ENCODE measurements around the gene YPEL2. TPM values are rescaled to one million over a fixed set of nuclear protein-coding genes. Genes with fewer than 3 reads are reported as not detected.

The YPEL2 gene
- total RNA-seq, 1 donor from 2014 or later = 19.5 TPM

DNA sequence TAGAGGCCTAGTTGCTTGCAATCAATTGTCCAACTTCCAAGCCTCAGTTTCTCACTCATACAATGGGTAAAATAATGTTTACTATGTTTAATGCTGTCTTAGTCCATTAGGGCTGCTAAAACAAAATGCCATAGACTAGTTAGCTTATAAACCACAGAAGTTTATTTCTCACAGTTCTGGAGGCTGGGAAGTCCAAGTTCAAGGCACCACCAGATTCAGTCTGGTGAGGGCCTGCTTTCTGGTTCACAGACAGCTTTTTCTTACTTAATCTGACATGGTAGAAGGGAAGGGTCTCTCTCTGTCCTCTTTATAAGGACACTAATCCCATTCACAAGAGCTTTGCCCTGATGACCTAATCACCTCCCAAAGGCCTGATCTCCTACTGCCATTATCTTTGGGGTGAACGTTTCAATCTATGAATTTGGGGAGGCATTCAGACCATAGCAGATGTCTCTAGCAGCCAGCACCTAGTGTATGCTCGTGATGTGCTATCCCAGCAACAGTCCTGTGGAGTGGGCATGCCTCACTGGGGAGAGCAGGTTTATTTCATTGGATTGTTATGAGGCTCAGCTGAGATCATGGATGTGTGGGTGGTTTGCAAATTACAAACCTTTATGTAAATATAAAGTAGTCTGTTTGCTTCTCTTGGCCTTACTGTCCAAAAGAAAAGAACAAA lies 25.2 kb downstream of the YPEL2 start:
- Mint-ChIP-seq H3K9me3 (peaks cover 3% of the 10 kb centered on the region), H3K4me1 (peaks cover 76% of the 10 kb centered on the region), H3K27ac (peak overlapping the region; percentile 1), H3K36me3 (ENCODE audit: low read depth) (peaks cover 49% of the 10 kb centered on the region), H3K4me3 (no peak overlapping the region), H3K27me3 (no peaks in the 10 kb centered on the region)
- no peak for TF ChIP-seq CTCF (IDR thresholded peaks at IDR 0.05)
- intact Hi-C loops (cut with micrococcal nuclease) = loop anchor here (2.0 kb wide), 1 partner anchor 14 kb away; no protein-coding TSS in a partner anchor
- ChIA-PET POLR2A (interaction anchor here (1.1 kb wide), 1 partner anchor 12 kb away, joined by 8 read pairs; no protein-coding TSS in a partner anchor), CTCF (interaction anchor here (0.6 to 1.2 kb wide), 3 partner anchors 14 to 334 kb away, joined by 3 to 4 read pairs (median 4); no protein-coding TSS in a partner anchor)
- DNase-seq (no peak), ATAC-seq (ENCODE audit: low read depth) (no peak)

GRCh38 chr17:59357219-59357697 lies 25.8 kb downstream of the YPEL2 start:
- ChIA-PET CTCF (interaction anchor here (1.1 kb wide), 1 partner anchor 14 kb away, joined by 4 read pairs; no protein-coding TSS in a partner anchor), POLR2A (interaction anchor here (0.6 kb wide), 1 partner anchor 26 kb away, joined by 3 read pairs; the partner anchor contains the start of gene YPEL2)
- Mint-ChIP-seq H3K36me3 (ENCODE audit: low read depth) (peaks cover 49% of the 10 kb centered on the region), H3K4me3 (no peak overlapping the region), H3K27ac (peak overlapping the region; percentile 1), H3K4me1 (peaks cover 76% of the 10 kb centered on the region), H3K9me3 (peaks cover 3% of the 10 kb centered on the region), H3K27me3 (no peaks in the 10 kb centered on the region)
- TF ChIP-seq CTCF (IDR thresholded peaks at IDR 0.05) = no peak
- DNase-seq (no peak), ATAC-seq (ENCODE audit: low read depth) (no peak)
- intact Hi-C loops (cut with micrococcal nuclease) = loop anchor here (2.0 kb wide), 1 partner anchor 14 kb away; no protein-coding TSS in a partner anchor

- ChIA-PET POLR2A (interaction anchor here (0.6 to 0.7 kb wide), 3 partner anchors 27 to 666 kb away, joined by 3 to 6 read pairs (median 4); partner anchors contain the start of genes TEX14 and YPEL2), CTCF (no interaction called here)
- peak overlapping the region; percentile 50 for H3K27ac Mint-ChIP-seq
- peaks cover 48% of the 10 kb centered on the region for H3K36me3 Mint-ChIP-seq (ENCODE audit: low read depth)
- ATAC-seq (ENCODE audit: low read depth) = no peak
- intact Hi-C loops (cut with micrococcal nuclease) = loop anchor here (2.0 kb wide), 1 partner anchor 13 kb away; no protein-coding TSS in a partner anchor
- H3K9me3 Mint-ChIP-seq = peaks cover 3% of the 10 kb centered on the region
- no peak overlapping the region for H3K4me3 Mint-ChIP-seq
- peaks cover 75% of the 10 kb centered on the region for H3K4me1 Mint-ChIP-seq
- no peak for DNase-seq
- no peak for TF ChIP-seq CTCF (IDR thresholded peaks at IDR 0.05)
- no peaks in the 10 kb centered on the region for H3K27me3 Mint-ChIP-seq
These were observed 26.5 kb downstream of the YPEL2 start for GRCh38 chr17:59357929-59358328.

- H3K9me3 Mint-ChIP-seq = peaks cover 3% of the 10 kb centered on the region
- peak overlapping the region; percentile 87 for H3K27ac Mint-ChIP-seq
- H3K27me3 Mint-ChIP-seq = no peaks in the 10 kb centered on the region
- CTCF ChIA-PET = interaction anchor here (1.4 to 1.8 kb wide), 2 partner anchors 32 to 69 kb away, joined by 3 to 5 read pairs; no protein-coding TSS in a partner anchor
- no peak for TF ChIP-seq CTCF (IDR thresholded peaks at IDR 0.05)
- peaks cover 85% of the 10 kb centered on the region for H3K4me1 Mint-ChIP-seq
- ATAC-seq (ENCODE audit: low read depth) = no peak
- peaks cover 19% of the 10 kb centered on the region for H3K36me3 Mint-ChIP-seq (ENCODE audit: low read depth)
- H3K4me3 Mint-ChIP-seq = peak overlapping the region; percentile 42
- POLR2A ChIA-PET = interaction anchor here (2.0 to 7.9 kb wide), 4 partner anchors 9 to 30 kb away, joined by 13 to 56 read pairs (median 32); partner anchors contain the start of gene YPEL2
- intact Hi-C loops (cut with micrococcal nuclease) = no loop called here
- DNase-seq = no peak
These were observed 29.9 kb downstream of the YPEL2 start for GRCh38 chr17:59361386-59361785.
